ENCODE results near the gene WDR11. TPM values are rescaled to one million over a fixed set of nuclear protein-coding genes. Genes with fewer than 3 reads are reported as not detected.
A peak's percentile ranks its signal among the peaks of the same experiment; 100 is the strongest.

The WDR11 gene
- total RNA-seq (31.5 TPM), polyA plus RNA-seq (ENCODE audit: insufficient read depth in 1 of 8, insufficient read length in 8 of 8, low replicate concordance in 1 of 8) (10 to 100 TPM; 22.0 to 30.6 (median 27.0) TPM)
- long read RNA-seq, donor 1, full-length matches to known transcripts, result 7 of 7 reads
- long read RNA-seq, donor 1, partial matches to known transcripts, result 0 of 7 reads
- long read RNA-seq, donor 1, other reads (novel, unspliced or antisense), result 0 of 7 reads
- long read RNA-seq, donor 2, partial matches to known transcripts, result 0 of 1 reads
- long read RNA-seq, donor 2, other reads (novel, unspliced or antisense), result 0 of 1 reads
- long read RNA-seq, donor 3, transcript WDR11-210 (1 exons, 2,229 nt), result major isoform, 5 of 5 reads
- long read RNA-seq, donor 3, partial matches to known transcripts, result 0 of 5 reads
- long read RNA-seq, donor 3, other reads (novel, unspliced or antisense), result 0 of 5 reads
- long read RNA-seq, donor 4, partial matches to known transcripts, result 0 of 1 reads
- long read RNA-seq, donor 4, other reads (novel, unspliced or antisense), result 0 of 1 reads
- long read RNA-seq, donor 5, full-length matches to known transcripts, result 7 of 7 reads
- long read RNA-seq, donor 5, partial matches to known transcripts, result 0 of 7 reads
- long read RNA-seq, donor 5, other reads (novel, unspliced or antisense), result 0 of 7 reads
- long read RNA-seq, donor 6, transcript WDR11-210 (1 exons, 2,229 nt), result major isoform, 9 of 9 reads
- long read RNA-seq, donor 6, partial matches to known transcripts, result 0 of 9 reads
- long read RNA-seq, donor 6, other reads (novel, unspliced or antisense), result 0 of 9 reads
- long read RNA-seq, donor 7, partial matches to known transcripts, result 0 of 4 reads
- long read RNA-seq, donor 7, other reads (novel, unspliced or antisense), result 0 of 4 reads
- long read RNA-seq, donor 8, full-length matches to known transcripts, result 8 of 8 reads
- long read RNA-seq, donor 8, partial matches to known transcripts, result 0 of 8 reads
- long read RNA-seq, donor 8, other reads (novel, unspliced or antisense), result 0 of 8 reads
- long read RNA-seq, donor 9, transcript WDR11-210 (1 exons, 2,229 nt), result major isoform, 5 of 5 reads
- long read RNA-seq, donor 9, partial matches to known transcripts, result 0 of 5 reads
- long read RNA-seq, donor 9, other reads (novel, unspliced or antisense), result 0 of 5 reads
- long read RNA-seq, donor 10, full-length matches to known transcripts, result 9 of 9 reads
- long read RNA-seq, donor 10, partial matches to known transcripts, result 0 of 9 reads
- long read RNA-seq, donor 10, other reads (novel, unspliced or antisense), result 0 of 9 reads
- long read RNA-seq, donor 11, full-length matches to known transcripts, result 4 of 4 reads
- long read RNA-seq, donor 11, partial matches to known transcripts, result 0 of 4 reads
- long read RNA-seq, donor 11, other reads (novel, unspliced or antisense), result 0 of 4 reads

- DNase-seq, result peak; percentile 96
- Histone ChIP-seq H3K27ac (ENCODE audit: low read length) (peak within 1 kb of the TSS; percentile 81), H3K27me3 (ENCODE audit: control insufficient read depth, insufficient read depth, low read length) (no peaks in the 10 kb centered on the region), H3K36me3 (ENCODE audit: control insufficient read depth, insufficient read depth, low read length) (peaks cover 6% of the 10 kb centered on the region), H3K9me3 (replicated peaks; ENCODE audit: control insufficient read depth, low read depth, low read length) (no peaks in the 10 kb centered on the region), H3K4me3 (ENCODE audit: low read length) (peak within 1 kb of the TSS; percentile 92), H3K4me1 (ENCODE audit: control insufficient read depth, insufficient read depth, low read length) (peaks cover 6% of the 10 kb centered on the region)
- WGBS (ENCODE audit: insufficient coverage), result 5% methylated on average over 41 of the region's 45 CpGs
Measured at GRCh38 chr10:120850911-120851865, at the start of gene WDR11. Gene WDR11 (plus strand): TSS chr10:120851362. CDS start chr10:120851421, 59 bp downstream.

GRCh38 chr10:120802935-120803334 lies 48.2 kb upstream of the WDR11 start:
- Histone ChIP-seq H3K36me3 (ENCODE audit: control insufficient read depth, insufficient read depth, low read length) (no peaks in the 10 kb centered on the region), H3K27me3 (ENCODE audit: control insufficient read depth, insufficient read depth, low read length) (no peaks in the 10 kb centered on the region), H3K4me1 (ENCODE audit: control insufficient read depth, insufficient read depth, low read length) (no peaks in the 10 kb centered on the region), H3K9me3 (replicated peaks; ENCODE audit: control insufficient read depth, low read depth, low read length) (no peaks in the 10 kb centered on the region), H3K27ac (ENCODE audit: low read length) (no peak overlapping the region), H3K4me3 (ENCODE audit: low read length) (no peak overlapping the region)
- no peak for DNase-seq
- WGBS (ENCODE audit: insufficient coverage), result no CpG with 5 or more reads among the region's 3 CpGs

GRCh38 chr10:120803972-120804371 lies 47.2 kb upstream of the WDR11 start:
- DNase-seq, result no peak
- H3K27me3 ChIP-seq (ENCODE audit: control insufficient read depth, insufficient read depth, low read length), result no peaks in the 10 kb centered on the region
- 86% methylated on average over 5 of the region's 5 CpGs for WGBS (ENCODE audit: insufficient coverage)

GRCh38 chr10:120805014-120805812 lies 45.9 kb upstream of the WDR11 start:
- 100% methylated on average over 3 of the region's 7 CpGs for WGBS (ENCODE audit: insufficient coverage)
- Histone ChIP-seq H3K36me3 (ENCODE audit: control insufficient read depth, insufficient read depth, low read length) (no peaks in the 10 kb centered on the region), H3K4me3 (ENCODE audit: low read length) (no peak overlapping the region), H3K9me3 (replicated peaks; ENCODE audit: control insufficient read depth, low read depth, low read length) (no peaks in the 10 kb centered on the region), H3K4me1 (ENCODE audit: control insufficient read depth, insufficient read depth, low read length) (no peaks in the 10 kb centered on the region), H3K27me3 (ENCODE audit: control insufficient read depth, insufficient read depth, low read length) (peaks cover under 1% of the 10 kb centered on the region), H3K27ac (ENCODE audit: low read length) (no peak overlapping the region)
- no peak for DNase-seq

More at GRCh38 chr10:120803972-120804371, 47.2 kb upstream of the WDR11 start:
- Histone ChIP-seq H3K4me1 (ENCODE audit: control insufficient read depth, insufficient read depth, low read length) (no peaks in the 10 kb centered on the region), H3K9me3 (replicated peaks; ENCODE audit: control insufficient read depth, low read depth, low read length) (no peaks in the 10 kb centered on the region), H3K4me3 (ENCODE audit: low read length) (no peak overlapping the region), H3K27ac (ENCODE audit: low read length) (no peak overlapping the region), H3K36me3 (ENCODE audit: control insufficient read depth, insufficient read depth, low read length) (no peaks in the 10 kb centered on the region)

GRCh38 chr10:120806081-120806480 lies 45.1 kb upstream of the WDR11 start:
- H3K36me3 ChIP-seq (ENCODE audit: control insufficient read depth, insufficient read depth, low read length), result no peaks in the 10 kb centered on the region
- no peaks in the 10 kb centered on the region for H3K9me3 ChIP-seq (replicated peaks; ENCODE audit: control insufficient read depth, low read depth, low read length)
- H3K27ac ChIP-seq (ENCODE audit: low read length), result no peak overlapping the region
- no CpG with 5 or more reads among the region's 2 CpGs for WGBS (ENCODE audit: insufficient coverage)
- DNase-seq, result no peak
- H3K4me1 ChIP-seq (ENCODE audit: control insufficient read depth, insufficient read depth, low read length), result no peaks in the 10 kb centered on the region
- peaks cover 2% of the 10 kb centered on the region for H3K27me3 ChIP-seq (ENCODE audit: control insufficient read depth, insufficient read depth, low read length)
- no peak overlapping the region for H3K4me3 ChIP-seq (ENCODE audit: low read length)

- Histone ChIP-seq H3K4me3 (ENCODE audit: low read length) (no peak overlapping the region), H3K36me3 (ENCODE audit: control insufficient read depth, insufficient read depth, low read length) (no peaks in the 10 kb centered on the region), H3K4me1 (ENCODE audit: control insufficient read depth, insufficient read depth, low read length) (no peaks in the 10 kb centered on the region), H3K27ac (ENCODE audit: low read length) (no peak overlapping the region), H3K27me3 (ENCODE audit: control insufficient read depth, insufficient read depth, low read length) (peaks cover 2% of the 10 kb centered on the region), H3K9me3 (replicated peaks; ENCODE audit: control insufficient read depth, low read depth, low read length) (no peaks in the 10 kb centered on the region)
- no peak for DNase-seq
- WGBS (ENCODE audit: insufficient coverage), result 0% methylated on average over 2 of the region's 2 CpGs
Measured at GRCh38 chr10:120810298-120810697, 40.9 kb upstream of the WDR11 start.

- Histone ChIP-seq H3K4me3 (ENCODE audit: low read length) (no peak overlapping the region), H3K27me3 (ENCODE audit: control insufficient read depth, insufficient read depth, low read length) (peaks cover 2% of the 10 kb centered on the region), H3K9me3 (replicated peaks; ENCODE audit: control insufficient read depth, low read depth, low read length) (no peaks in the 10 kb centered on the region), H3K36me3 (ENCODE audit: control insufficient read depth, insufficient read depth, low read length) (no peaks in the 10 kb centered on the region), H3K27ac (ENCODE audit: low read length) (no peak overlapping the region), H3K4me1 (ENCODE audit: control insufficient read depth, insufficient read depth, low read length) (no peaks in the 10 kb centered on the region)
- no peak for DNase-seq
- WGBS (ENCODE audit: insufficient coverage), result 20% methylated on average over 1 of the region's 6 CpGs
Measured at GRCh38 chr10:120813085-120813484, 38.1 kb upstream of the WDR11 start.

- Histone ChIP-seq H3K27ac (ENCODE audit: low read length) (no peak overlapping the region), H3K4me3 (ENCODE audit: low read length) (no peak overlapping the region), H3K27me3 (ENCODE audit: control insufficient read depth, insufficient read depth, low read length) (no peaks in the 10 kb centered on the region), H3K4me1 (ENCODE audit: control insufficient read depth, insufficient read depth, low read length) (no peaks in the 10 kb centered on the region), H3K9me3 (replicated peaks; ENCODE audit: control insufficient read depth, low read depth, low read length) (no peaks in the 10 kb centered on the region), H3K36me3 (ENCODE audit: control insufficient read depth, insufficient read depth, low read length) (no peaks in the 10 kb centered on the region)
- no peak for DNase-seq
- WGBS (ENCODE audit: insufficient coverage), result no CpG with 5 or more reads among the region's 4 CpGs
Measured at GRCh38 chr10:120818301-120818700, 32.9 kb upstream of the WDR11 start.

All from muscle of leg (tissue), 16 donors.